ENCODE results near the gene ASXL2. TPM values are rescaled to one million over a fixed set of nuclear protein-coding genes. Genes with fewer than 3 reads are reported as not detected.

Gene ASXL2
- total and polyA plus RNA-seq, 12 donors = 1.8 to 34.0 (median 28.6) TPM

DNA sequence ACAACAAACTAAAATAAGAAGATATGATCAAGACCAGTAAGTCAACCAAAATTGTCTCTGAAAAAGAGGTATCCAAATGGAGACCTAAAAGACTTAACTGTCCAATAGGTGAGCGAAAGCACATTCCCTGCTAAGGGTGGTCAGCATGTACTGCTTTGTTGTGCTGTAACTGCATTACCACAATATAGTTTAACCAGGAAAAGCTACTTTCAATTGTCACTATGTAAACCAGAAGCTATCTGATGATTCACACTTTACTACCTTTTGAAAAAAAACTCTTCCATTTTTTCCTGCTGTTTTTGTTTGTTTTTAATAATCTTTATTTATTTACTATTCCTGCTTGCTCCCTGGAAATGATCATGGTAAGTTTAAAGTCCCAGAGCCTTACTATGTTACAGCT is 36.1 kb downstream of the ASXL2 start:
- H3K27ac ChIP-seq = no peak overlapping the region
- H3K9me3 ChIP-seq = no peaks in the 10 kb centered on the region
- ATAC-seq (no peak), DNase-seq (no peak)
- H3K4me1 ChIP-seq = peaks cover 0 to 5% (median 0%) of the 10 kb centered on the region in 9 donors
- H3K4me3 ChIP-seq = no peak overlapping the region
- no peaks in the 10 kb centered on the region for H3K27me3 ChIP-seq
- intact Hi-C loops (cut with DNase I) = no loop called here
- TF ChIP-seq CTCF (IDR thresholded peaks at IDR 0.05) = no peak
- H3K36me3 ChIP-seq = peaks cover 0 to 62% (median 13%) of the 10 kb centered on the region in 9 donors
- 96 to 100% methylated on average over 1 of the region's 1 CpG for WGBS, 2 donors

GRCh38 chr2:25838152-25838756 is 40.0 kb downstream of the ASXL2 start:
- Histone ChIP-seq H3K27me3 (no peaks in the 10 kb centered on the region), H3K9me3 (peaks cover 0 to 3% (median 0%) of the 10 kb centered on the region in 11 donors), H3K4me3 (no peak overlapping the region), H3K36me3 (peaks cover 0 to 41% (median 6%) of the 10 kb centered on the region in 9 donors), H3K27ac (no peak overlapping the region), H3K4me1 (peaks cover 0 to 10% (median 0%) of the 10 kb centered on the region in 9 donors)
- intact Hi-C loops (cut with DNase I) = no loop called here
- DNase-seq (no peak), ATAC-seq (no peak)
- WGBS, 2 donors = 71 to 93% methylated on average over 2 of the region's 2 CpGs
- no peak for TF ChIP-seq CTCF (IDR thresholded peaks at IDR 0.05)

- H3K4me3 ChIP-seq = no peak overlapping the region
- H3K4me1 ChIP-seq = peaks cover 0 to 19% (median 0%) of the 10 kb centered on the region in 9 donors
- peaks cover 0 to 26% (median 3%) of the 10 kb centered on the region in 9 donors for H3K36me3 ChIP-seq
- peaks cover 0 to 25% (median 4%) of the 10 kb centered on the region in 11 donors for H3K9me3 ChIP-seq
- no peak overlapping the region for H3K27ac ChIP-seq
- DNase-seq (no peak), ATAC-seq (no peak)
- H3K27me3 ChIP-seq = no peaks in the 10 kb centered on the region
- intact Hi-C loops (cut with DNase I) = no loop called here
- no peak for TF ChIP-seq CTCF (IDR thresholded peaks at IDR 0.05)
- 82 to 86% methylated on average over 2 of the region's 2 CpGs for WGBS, 2 donors
Measured at GRCh38 chr2:25835906-25836305, 42.4 kb downstream of the ASXL2 start.

DNA sequence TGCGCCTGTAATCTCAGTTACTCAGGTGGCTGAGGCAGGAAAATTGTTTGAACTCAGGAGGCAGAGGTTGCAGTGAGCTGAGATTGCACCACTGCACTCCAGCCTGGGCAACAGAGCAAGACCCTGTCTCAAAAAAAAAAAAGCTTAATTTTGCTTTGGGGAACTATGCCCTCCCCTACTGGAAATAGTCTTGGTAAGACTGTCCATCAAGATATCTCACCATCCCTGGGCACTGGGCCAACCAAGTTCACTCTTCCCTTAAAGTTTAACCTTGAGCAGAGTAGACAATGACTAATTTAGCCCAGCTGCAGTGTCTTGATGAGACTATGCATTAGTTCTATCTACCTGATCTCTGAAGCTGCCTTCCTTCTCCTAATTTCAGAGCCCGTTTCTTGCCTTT is 44.7 kb downstream of the ASXL2 start:
- WGBS, 2 donors = 99 to 100% methylated on average over 2 of the region's 2 CpGs
- no peaks in the 10 kb centered on the region for H3K27me3 ChIP-seq
- peaks cover 0 to 32% (median 4%) of the 10 kb centered on the region in 11 donors for H3K9me3 ChIP-seq
- intact Hi-C loops (cut with DNase I) = no loop called here
- peaks cover 0 to 23% (median 0%) of the 10 kb centered on the region in 9 donors for H3K36me3 ChIP-seq
- no peak overlapping the region for H3K27ac ChIP-seq
- no peak for DNase-seq
- TF ChIP-seq CTCF (IDR thresholded peaks at IDR 0.05) = no peak
- peaks cover 0 to 19% (median 0%) of the 10 kb centered on the region in 9 donors for H3K4me1 ChIP-seq
- H3K4me3 ChIP-seq = no peak overlapping the region
- ATAC-seq = peak in 1 of 8 donors; percentile 48
